Hepatocyte (in vitro differentiated cells): ENCODE data around the gene CD200.

ENCODE experiments used
- EZH2phosphoT487 ChIP-seq: fragments of 200-600 bp; sonication (generic); IDR thresholded peaks from one replicate; pipeline ENCODE4 v1.6.1; 2018; ENCODE audit warnings: antibody characterized with exemption, mild to moderate bottlenecking, low read depth, moderate library complexity; ENCODE audit not compliant: unreplicated experiment, severe bottlenecking
- TF ChIP-seq, protein P1 (sequence below): fragments of 200-600 bp; sonication (generic); IDR thresholded peaks from 2 replicates; pipeline ENCODE4 v1.5.1; 2016; ENCODE audit warnings: antibody characterized with exemption, mild to moderate bottlenecking; ENCODE audit not compliant: poor library complexity

DNA sequence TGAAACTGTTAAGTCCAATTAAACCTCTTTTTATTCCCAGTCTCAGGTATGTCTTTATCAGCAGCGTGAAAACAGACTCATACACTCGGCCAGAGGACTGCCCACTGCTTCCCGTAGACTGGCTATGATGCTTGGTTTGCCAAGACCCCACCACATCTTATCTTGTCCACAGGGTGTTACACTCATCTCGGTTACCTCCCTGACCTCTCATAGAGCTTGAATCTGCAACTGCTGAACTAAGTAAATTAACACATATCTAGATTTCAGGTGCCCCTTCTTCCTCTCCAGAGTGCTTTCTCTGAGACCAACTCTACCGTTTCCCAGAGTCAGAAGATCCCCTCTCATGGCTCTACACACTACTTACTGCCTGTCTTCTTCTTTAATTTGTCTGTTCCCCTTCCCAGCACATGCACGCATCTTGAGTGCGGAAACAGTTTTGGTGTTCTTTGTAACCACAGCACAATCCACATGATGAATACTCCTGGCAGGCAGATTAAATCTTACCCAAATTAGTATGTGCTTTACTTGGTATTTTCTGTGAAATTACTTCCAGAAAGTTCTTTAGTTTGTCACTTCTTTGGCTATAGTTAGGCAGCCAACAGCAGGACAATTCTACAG lies 49.7 kb downstream of the CD200 start:
- TF ChIP-seq, protein P1, sequence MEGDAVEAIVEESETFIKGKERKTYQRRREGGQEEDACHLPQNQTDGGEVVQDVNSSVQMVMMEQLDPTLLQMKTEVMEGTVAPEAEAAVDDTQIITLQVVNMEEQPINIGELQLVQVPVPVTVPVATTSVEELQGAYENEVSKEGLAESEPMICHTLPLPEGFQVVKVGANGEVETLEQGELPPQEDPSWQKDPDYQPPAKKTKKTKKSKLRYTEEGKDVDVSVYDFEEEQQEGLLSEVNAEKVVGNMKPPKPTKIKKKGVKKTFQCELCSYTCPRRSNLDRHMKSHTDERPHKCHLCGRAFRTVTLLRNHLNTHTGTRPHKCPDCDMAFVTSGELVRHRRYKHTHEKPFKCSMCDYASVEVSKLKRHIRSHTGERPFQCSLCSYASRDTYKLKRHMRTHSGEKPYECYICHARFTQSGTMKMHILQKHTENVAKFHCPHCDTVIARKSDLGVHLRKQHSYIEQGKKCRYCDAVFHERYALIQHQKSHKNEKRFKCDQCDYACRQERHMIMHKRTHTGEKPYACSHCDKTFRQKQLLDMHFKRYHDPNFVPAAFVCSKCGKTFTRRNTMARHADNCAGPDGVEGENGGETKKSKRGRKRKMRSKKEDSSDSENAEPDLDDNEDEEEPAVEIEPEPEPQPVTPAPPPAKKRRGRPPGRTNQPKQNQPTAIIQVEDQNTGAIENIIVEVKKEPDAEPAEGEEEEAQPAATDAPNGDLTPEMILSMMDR: no peak
- no peak for TF ChIP-seq EZH2phosphoT487
